ENCODE results near the gene FBXL4.

The FBXL4 gene

DNA sequence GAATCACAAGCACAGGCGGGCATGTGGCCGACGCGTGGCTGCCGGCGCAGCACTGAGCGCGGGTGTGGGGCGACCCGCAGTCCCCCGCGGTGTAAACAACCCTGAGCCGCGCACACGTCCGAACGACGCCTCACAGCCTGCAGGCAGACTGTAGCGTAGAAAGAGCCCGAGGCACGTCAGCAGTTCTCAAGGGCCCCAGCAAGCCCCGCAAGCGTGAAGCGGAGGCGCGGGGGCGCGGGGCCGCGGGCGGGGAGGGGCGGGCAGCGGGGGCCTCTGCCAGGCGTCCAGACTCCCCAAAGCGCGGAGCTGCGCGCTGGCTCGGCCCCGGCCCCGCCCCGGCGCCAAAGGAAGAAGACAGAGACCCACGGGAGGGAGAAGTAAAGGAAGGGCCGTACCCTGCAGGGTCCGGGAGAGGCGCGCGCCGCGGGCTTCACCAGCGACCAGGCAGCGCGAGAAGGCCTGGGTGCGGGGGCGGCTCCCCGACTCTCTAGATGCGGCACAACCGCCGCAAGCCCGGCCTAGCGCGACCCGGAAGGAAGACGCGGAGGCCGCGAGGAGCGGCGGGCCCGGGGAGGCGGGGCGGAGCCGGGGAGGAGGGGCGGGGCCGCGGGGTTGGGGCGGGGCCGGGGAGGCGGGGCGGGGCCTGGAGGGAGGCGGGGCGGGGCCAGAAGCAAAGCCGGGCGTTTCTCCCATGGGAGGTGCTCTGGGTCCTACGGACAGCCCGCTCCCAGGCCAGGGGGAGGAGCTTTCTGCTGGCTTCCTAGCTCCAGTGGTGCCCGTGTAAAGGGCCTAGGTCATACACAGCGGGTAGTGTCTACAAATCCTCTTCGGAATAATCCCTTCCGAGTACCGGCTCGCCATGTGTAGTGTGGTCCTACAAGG, at the start of gene FBXL4:
Gene FBXL4 (minus strand): TSS at position 536 of the 882 bp plus-strand sequence. CDS start 20,958 bp downstream, outside the sequence.
- intact Hi-C loops (cut with DNase I) = no loop called here
- DNase-seq = peak; percentile 61 to 97 (median 82)

DNA sequence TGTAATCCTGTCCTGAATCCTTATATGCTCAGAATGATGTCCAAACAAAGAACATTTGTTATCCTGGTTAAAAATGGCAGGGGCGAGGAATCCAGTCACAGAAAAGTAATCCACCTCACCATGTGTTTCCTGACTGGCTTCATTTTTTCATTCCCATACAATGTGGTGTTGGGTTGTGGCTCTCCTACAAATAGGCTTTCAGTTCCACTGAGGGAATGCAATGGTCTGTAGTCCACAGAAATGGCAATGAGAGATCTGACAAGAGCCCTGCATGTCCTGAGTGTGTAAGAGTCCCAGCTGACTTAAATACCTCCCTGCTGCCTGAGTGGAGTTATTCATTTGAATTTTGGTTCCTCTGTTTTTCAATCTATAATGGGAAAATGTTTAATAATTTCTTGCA, 47.4 kb upstream of the FBXL4 start:
- intact Hi-C loops (cut with DNase I) = no loop called here
- no peak for DNase-seq

DNA sequence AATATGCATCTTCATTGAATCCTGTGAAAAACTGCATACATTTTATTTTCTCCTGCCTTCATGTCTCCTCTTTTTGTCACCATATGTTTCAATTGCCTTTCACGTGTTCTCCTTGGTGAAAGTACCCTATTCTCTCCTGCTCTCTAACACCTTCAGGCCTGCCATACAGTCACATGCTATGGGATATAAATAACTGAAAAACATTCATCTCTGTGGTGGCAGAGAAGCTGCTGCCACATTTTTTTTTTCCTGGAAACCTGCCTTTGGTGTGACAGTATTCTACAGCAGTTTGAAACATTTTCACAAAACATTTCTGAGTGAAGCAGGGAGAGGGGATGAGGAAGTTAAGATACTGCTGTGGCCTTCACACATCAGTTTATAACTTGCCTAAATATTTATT, 44.8 kb upstream of the FBXL4 start:
- no peak for DNase-seq
- intact Hi-C loops (cut with DNase I) = no loop called here

DNA sequence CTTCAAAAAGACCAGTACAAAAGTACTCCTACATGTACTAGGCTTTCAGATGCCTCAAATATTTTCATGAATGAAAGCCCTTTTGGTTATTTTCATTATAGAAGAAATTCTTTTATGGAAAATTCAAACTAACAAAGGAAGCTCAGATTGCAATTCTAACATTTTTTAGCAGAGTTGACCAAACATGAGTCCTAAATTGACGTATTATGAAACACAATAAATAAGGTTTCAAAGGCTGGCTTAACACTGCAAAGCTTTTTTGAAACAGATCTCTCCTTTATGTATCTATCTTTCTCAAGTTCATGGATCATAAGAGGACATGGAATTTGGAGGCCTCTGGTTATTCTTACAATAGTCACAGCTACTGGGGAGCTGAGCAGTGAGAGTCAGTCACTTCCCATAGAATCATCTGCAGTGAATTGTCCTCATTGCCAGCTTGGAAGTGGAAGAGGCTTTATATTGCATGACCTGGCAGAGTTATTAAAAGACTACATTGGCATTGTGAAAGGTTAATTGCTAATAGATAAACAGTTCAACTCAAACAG, 38.4 kb upstream of the FBXL4 start:
- intact Hi-C loops (cut with DNase I) = no loop called here
- no peak for DNase-seq

DNA sequence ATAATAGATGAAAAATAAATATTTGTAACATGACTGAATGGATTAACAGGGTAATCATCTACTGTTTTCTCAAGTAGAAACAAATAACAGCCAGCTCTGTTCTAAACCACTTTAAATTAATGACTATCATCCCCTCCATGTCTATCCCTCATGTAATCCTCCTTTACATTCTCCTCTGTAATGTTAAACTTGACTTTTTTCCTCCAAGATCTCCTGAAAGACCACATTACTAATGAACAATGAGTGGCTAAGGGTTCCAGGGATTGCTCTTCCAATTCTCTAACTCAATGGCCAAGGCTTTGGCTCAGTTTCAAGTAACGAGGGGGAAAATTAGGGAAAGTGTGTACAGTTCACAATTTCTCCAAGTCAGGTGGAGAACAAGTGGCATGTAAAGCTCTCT, 37.6 kb upstream of the FBXL4 start:
- intact Hi-C loops (cut with DNase I) = no loop called here
- DNase-seq = no peak

DNA sequence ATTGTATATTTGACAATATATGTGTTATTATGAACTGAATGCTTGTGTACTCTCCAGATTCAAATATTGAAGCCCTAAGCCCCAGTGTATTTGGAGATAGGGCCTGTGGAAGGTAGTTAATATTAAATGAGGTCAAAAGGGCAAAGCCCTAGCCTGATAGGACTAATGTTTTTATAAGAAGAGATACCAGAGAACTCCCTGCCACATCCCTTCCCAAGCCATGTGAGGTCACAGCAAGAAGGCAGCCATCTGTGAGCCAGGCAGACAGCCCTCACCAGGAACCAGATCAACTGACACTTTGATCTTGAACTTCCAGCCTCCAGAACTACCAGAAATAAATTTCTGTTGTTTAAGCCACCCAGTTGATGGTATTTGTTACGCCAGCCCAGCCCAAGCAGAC, 36.4 kb upstream of the FBXL4 start:
- no peak for DNase-seq
- intact Hi-C loops (cut with DNase I) = no loop called here

DNA sequence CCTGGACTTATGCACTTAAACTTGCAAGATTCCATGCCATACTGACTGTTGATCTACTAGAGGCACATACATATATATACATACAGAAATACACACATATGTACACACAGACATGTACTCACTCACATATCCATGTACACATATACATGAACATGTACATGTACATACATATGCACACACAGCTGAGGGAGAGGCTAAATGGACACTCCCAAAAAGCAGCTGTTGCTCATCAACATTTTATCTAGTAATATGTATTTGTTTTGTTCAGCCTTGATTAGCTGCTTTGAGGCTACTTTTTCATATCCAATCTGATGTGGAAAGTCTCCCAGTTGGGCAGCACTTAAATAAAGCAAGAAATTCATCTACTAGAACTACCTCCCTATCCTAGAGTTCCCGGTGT, 33.7 kb upstream of the FBXL4 start:
- DNase-seq = no peak
- intact Hi-C loops (cut with DNase I) = no loop called here

DNA sequence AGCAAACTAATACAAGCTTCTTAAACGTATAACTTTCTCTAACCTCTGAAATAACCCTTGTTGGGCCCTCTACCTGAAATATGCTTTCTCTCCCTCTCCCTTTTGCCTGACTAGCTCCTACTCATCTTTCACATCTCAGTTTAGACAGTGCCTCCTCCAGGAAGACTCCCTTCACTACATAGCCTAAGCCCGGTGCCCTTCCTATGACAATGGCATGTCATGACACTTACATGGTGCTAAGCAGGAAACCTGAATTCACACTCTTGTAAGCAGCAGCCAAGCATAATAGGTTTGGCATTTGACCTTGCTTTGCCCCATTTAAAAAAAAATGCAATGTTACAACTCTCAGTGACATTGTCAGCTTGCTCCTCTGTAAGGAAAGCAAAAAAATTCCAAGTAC, 33.1 kb upstream of the FBXL4 start:
- intact Hi-C loops (cut with DNase I) = no loop called here
- no peak for DNase-seq

DNA sequence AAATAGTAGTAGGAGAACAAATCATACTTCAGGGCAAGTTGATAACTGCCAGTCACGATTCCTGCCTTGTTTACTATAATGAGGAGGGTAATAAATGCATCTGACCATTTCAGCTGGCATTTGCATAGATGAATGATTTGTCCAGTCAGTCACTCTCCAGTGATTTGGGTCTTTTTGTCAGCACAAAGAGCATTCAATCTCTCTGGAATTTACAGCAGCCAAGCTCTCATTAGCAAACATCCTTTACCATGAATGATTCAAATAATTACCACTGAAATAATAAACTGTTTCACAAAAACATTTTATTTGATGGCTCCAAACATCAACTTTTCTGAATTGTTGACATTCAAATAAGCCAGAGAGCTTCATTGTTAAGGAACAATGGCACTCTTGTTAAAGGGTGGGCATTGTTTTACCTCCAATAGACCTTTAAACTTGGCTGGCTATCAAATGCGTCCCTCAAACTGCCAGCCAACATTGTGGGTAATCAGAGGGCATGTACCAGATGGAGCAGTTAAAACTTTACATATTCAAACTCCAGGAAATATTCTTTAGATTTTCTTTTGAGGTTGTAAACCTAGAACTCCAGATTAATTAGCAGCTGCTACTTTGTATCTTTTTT, 30.0 kb upstream of the FBXL4 start:
- DNase-seq = no peak
- intact Hi-C loops (cut with DNase I) = no loop called here

DNA sequence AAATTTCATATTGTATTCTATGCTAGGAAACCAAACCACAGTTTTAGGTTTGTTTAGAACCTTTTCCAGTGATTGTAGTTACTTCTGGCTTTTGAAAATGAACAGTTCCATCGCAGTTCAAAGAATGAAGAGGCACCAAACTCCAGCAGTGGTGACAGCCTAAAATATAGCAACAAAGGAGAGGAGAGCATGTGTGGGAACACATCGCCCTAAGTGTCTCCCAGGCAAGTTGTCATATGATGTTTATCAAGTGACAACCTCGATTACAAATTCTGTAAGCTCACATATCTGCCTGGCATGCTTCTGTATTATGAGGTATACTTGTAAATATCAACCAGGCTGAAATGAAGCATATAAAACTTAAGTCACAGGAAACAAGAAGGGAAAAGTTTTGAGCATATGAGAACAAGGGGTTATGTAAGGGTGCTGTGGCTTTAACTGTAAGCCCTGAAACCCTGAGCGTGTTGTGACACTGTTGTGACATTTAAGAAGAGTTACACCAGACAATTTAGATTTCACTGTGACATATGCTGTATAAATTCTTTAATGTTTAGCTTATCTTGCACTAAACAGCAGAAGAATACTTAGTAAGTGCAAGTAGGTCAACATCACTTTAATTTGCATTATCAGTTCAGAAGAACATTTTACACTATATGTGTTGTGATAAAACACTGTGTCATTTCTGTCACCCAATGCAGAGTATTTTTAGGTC, 29.1 kb upstream of the FBXL4 start:
- DNase-seq = no peak
- intact Hi-C loops (cut with DNase I) = no loop called here

DNA sequence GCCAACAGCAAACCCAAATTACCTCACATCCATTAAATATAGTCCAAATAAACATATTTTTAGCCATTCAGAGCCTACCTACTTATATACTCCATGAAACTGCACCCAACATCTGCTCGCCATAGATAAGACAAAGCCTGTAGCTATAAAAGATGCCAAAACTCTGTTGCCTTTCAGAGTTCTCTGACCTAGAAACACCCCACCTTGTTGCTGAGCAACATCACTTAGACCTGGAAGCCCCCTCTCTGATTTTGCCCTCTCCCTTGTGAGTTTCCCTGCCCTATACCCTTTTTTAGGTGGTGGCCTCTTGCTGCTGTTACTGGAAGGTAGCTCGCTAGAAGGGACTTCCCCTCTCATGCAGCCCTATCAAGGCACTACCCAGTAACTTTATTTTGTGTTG, 27.7 kb upstream of the FBXL4 start:
- DNase-seq = no peak
- intact Hi-C loops (cut with DNase I) = no loop called here

DNA sequence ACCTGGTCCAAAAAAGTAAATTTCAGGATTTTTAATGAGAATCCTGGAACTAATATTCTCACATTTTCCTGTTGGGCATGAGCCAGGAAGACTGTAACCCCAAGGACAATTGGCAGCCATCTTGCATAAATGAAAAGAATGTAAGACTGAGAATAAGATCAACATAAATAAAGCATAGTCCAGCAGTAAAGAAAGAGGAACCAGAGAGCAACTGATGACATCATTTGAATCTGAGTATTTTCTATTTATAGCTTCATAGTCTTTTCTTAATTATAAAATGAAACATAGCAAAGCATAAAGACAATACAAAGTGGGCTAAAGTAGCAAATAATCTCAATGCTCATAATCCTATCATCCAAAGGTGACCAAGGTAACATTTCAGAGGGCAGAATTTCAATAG, 26.6 kb upstream of the FBXL4 start:
- no peak for DNase-seq
- intact Hi-C loops (cut with DNase I) = no loop called here

DNA sequence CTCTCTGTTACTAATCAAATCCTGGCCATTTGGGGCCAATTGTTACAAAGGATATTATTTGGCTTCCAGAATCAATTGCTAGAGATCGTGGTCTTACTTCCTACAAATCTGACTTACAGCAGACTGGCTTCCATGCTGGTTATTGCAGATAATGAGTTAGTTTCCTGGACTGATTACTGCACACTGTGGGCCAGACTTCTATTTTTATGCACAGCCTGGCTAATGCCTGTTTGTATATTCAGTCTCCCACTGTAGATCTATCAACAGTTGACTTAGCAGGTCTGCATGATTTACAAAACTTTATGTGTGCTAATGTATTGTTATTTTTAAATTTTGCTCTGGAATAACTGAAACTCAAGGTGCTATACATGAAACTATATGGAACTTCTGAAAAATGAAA, 25.8 kb upstream of the FBXL4 start:
- intact Hi-C loops (cut with DNase I) = no loop called here
- DNase-seq = no peak

DNA sequence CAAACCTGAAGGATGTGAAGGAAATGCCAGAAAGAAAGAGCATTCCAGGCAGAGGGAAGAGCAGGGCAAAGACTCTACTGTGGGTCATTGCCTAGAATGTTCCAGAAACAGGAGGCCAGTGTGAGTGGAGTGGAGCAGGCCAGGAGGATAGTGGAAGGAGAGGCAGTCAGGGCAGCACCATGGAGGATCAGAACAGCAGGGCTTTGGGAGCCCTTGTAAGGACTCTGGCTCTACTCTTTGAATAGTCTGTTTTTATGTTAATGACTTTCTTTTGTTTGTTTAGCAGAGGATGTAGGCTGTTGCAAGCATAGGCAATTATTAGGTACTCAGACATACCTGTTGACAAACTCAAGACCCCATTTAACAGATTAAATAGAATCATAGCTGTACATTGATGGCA, 23.6 kb upstream of the FBXL4 start:
- intact Hi-C loops (cut with DNase I) = no loop called here
- DNase-seq = no peak

DNA sequence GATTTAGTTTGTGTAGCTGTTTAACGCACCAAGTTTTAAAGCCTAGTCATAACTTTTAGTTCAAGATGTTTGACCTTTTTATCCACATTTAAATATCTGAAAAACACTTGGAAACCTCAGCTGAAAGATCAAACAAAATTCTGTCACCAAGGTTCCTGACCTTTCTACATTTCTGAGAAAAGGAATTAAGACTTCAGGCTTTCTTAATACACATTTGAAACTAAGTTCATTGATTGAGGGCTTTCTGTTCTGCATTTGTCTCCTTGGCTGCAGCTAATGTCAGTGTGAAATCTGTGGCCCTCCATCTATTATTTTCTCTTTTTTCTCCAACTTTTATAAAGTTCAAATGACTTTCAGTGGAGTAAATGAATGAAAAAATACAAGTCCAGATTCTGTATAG, 22.7 kb upstream of the FBXL4 start:
- DNase-seq = no peak
- intact Hi-C loops (cut with DNase I) = no loop called here

DNA sequence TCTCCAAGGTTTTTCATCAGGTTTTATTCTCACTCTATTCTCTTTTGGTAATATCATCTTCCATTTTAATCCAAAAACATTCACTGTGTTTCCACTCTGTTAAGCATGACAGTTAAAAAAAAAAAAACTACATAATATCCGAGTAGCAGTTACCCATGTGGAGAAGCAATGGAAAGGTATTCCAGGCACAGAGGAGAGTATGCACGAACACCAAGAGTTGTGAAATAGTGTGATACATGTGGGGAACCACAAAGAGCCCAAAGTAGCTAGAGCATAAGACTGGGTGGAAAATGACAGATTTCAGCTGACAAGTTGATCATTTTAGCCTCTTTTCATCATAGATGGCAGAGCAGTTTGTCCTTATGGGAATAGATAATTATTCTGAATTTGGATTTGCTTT, 19.9 kb upstream of the FBXL4 start:
- intact Hi-C loops (cut with DNase I) = no loop called here
- DNase-seq = no peak

DNA sequence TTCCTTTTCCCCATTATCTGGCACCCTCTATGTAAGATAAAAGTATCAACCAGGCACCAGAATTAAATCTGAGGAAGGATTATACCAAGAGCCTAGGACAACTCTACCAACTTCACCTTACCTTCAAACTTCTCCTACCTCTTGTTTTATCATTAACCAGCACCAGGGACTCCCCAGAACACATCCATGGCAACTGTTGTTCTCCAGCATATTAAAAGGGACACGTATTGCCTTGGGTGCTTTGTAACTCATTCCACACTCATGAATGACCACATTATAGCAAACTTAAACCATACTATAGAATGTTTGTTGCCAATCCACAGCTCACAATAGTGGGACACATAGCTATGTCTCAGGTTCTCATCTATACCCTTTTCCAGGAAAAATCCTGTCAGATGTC, 11.9 kb upstream of the FBXL4 start:
- no peak for DNase-seq
- intact Hi-C loops (cut with DNase I) = no loop called here

DNA sequence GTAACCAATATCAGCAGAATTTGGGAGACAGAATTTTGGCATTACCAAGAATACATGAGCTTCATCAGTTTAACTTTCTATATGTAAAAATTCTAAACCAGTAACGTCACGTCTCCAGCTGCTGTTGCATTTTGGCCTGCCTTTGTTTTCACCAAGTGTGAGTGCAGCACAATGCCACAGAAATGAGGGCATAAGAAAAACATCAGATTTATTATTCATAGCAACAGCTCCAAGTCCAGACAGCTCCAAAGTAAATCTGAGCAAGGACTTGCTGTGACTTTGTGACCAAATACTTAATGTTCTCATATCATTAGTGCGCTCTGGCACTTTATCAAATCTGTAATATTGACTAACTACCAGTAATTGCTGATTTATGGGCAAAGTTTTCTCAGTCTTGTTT, 11.0 kb upstream of the FBXL4 start:
- intact Hi-C loops (cut with DNase I) = no loop called here
- no peak for DNase-seq

DNA sequence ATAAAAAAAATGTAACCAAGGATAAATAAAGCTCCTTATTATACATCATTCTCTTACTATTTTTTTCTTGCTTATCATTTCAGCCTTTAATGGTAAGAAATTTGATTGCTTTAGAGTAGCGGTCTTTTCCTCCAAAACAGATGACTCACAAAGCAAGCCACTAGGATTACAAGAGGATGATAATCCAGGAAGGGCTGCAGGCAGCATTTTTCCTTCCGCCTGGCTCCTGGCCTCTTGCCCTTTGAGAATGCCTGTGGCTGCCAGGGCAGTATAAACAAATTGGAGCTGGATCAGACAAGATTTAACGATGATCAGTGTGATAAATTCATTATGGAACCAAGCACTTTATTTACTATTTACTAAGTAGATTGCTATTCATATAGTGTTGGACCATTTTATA, 9.7 kb upstream of the FBXL4 start:
- intact Hi-C loops (cut with DNase I) = no loop called here
- DNase-seq = no peak

DNA sequence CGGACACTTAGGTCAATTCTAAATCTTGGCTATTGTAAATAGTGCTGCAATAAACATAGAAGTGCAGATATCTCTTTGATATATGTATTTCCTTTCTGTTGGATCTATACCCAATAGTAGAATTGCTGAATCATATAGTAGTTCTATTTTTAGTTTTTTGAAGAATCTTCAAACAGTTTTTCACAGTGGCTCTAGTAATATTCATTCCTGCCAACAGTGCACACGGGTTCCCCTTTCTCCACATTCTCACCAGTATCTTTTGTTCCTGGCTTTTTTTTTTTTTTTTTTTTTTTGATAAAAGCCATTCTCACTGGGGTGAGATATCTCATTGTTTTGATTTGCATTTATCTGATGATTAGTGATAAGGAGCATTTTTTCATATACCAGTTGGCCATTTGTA, 1.8 kb upstream of the FBXL4 start:
- intact Hi-C loops (cut with DNase I) = no loop called here
- no peak for DNase-seq

DNA sequence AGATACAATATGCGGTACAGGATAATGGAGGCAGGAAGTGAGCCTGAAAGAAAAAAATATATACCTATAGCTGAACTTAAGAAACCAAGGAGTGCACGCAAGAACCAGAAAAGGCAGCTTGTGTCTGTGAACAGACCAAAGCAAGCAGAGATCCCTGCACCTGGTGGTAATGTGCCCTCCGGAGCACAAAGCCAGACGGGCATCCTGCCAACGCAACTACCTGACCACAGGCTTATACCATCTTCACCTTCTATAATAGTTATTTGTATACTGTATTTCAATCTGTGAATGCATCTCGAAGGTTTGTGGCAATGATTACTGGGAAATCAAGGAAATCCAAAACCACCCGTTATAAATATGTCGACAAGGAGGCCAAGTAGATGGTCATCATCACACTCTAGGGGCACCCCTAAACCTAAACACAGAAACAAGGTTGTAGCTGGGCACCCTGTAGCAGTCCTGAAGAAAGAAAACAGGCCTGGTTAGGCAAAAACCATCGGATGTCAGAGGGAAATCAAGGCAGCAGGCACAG, 801 bp downstream of the FBXL4 start:
- peak in 8 of 10 donors; percentile 8 to 76 (median 19) for DNase-seq
- intact Hi-C loops (cut with DNase I) = no loop called here

Measured in posterior cingulate gyrus (tissue), 11 donors.